ENCODE measurements around the gene U2AF1L4. TPM values are rescaled to one million over a fixed set of nuclear protein-coding genes. Genes with fewer than 3 reads are reported as not detected.

The U2AF1L4 gene
- total RNA-seq, 3 donors from 2014 or later (not counting 1 experiment from before 2014, with no cell fraction given): 63.7 to 78.2 (median 73.0) TPM

DNA sequence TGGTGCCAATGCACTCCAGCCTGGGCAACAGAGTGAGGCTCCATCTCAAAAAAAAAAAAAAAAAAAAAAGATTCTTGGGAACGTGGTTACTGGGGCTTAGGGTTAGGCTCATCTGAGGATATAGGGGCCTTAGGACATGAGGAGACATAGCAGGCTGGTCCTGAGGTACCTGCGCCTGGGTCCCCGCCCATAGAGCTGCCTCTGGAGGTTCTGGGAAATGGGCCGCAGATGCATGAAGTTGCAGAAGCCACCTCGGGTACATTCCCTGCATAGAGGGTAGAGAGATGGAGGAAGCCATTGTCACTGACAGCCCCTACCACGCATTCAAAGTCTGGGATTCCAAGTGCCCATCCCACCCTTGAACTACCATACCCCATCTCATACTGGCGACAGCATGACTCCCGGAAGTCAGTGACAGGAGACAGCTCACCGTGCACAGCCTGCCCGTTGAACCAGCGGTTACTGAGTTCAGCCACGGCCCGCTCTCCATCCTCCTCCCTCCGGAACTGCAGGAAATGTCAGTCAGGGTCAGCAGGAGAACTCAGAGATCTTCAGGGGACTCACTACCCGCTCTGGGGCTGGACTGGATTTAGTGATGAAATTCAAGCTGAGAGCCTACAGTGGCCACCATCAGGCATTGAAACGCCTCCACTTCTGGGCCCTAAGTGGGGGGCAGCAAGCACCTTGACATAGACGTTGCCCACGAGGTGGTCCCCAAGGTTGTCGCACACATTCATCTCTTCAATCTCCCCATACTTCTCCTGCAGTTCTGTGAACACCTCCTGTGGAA, 1.4 kb downstream of the U2AF1L4 start:
- Histone ChIP-seq H3K27ac (ENCODE audit: low read length) (peak overlapping the region; percentile 100), H3K4me3 (ENCODE audit: low read length) (no peak overlapping the region), H3K27me3 (ENCODE audit: control insufficient read depth, insufficient read depth, low read length) (no peaks in the 10 kb centered on the region), H3K9me3 (ENCODE audit: control insufficient read depth, insufficient read depth, low read length) (no peaks in the 10 kb centered on the region), H3K4me1 (ENCODE audit: control insufficient read depth, insufficient read depth, low read length) (peaks cover 71% of the 10 kb centered on the region), H3K36me3 (ENCODE audit: control insufficient read depth, insufficient read depth, low read length) (peaks cover 6% of the 10 kb centered on the region)
- peaks cover 48 to 61% of the 10 kb centered on the region in 2 donors for H3K4me1 Mint-ChIP-seq
- H3K9me3 Mint-ChIP-seq: no peaks in the 10 kb centered on the region
- intact Hi-C loops (cut with micrococcal nuclease): loop anchor here (2.0 to 10.0 kb wide), 2 partner anchors 95 to 161 kb away; partner anchors contain the start of genes COX6B1, HCST, NFKBID and TYROBP
- no peaks in the 10 kb centered on the region for H3K36me3 Mint-ChIP-seq
- ATAC-seq: no peak
- no peak for DNase-seq
- peak overlapping the region; percentile 99 for H3K4me3 Mint-ChIP-seq
- 93% methylated on average over 19 of the region's 19 CpGs for WGBS (ENCODE audit: insufficient coverage)
- TF ChIP-seq, protein P1, sequence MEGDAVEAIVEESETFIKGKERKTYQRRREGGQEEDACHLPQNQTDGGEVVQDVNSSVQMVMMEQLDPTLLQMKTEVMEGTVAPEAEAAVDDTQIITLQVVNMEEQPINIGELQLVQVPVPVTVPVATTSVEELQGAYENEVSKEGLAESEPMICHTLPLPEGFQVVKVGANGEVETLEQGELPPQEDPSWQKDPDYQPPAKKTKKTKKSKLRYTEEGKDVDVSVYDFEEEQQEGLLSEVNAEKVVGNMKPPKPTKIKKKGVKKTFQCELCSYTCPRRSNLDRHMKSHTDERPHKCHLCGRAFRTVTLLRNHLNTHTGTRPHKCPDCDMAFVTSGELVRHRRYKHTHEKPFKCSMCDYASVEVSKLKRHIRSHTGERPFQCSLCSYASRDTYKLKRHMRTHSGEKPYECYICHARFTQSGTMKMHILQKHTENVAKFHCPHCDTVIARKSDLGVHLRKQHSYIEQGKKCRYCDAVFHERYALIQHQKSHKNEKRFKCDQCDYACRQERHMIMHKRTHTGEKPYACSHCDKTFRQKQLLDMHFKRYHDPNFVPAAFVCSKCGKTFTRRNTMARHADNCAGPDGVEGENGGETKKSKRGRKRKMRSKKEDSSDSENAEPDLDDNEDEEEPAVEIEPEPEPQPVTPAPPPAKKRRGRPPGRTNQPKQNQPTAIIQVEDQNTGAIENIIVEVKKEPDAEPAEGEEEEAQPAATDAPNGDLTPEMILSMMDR (IDR thresholded peaks at IDR 0.05): no peak
- peak overlapping the region; percentile 96 to 99 for H3K27ac Mint-ChIP-seq
- no peaks in the 10 kb centered on the region for H3K27me3 Mint-ChIP-seq (ENCODE audit: low read depth in 2 of 2)

DNA sequence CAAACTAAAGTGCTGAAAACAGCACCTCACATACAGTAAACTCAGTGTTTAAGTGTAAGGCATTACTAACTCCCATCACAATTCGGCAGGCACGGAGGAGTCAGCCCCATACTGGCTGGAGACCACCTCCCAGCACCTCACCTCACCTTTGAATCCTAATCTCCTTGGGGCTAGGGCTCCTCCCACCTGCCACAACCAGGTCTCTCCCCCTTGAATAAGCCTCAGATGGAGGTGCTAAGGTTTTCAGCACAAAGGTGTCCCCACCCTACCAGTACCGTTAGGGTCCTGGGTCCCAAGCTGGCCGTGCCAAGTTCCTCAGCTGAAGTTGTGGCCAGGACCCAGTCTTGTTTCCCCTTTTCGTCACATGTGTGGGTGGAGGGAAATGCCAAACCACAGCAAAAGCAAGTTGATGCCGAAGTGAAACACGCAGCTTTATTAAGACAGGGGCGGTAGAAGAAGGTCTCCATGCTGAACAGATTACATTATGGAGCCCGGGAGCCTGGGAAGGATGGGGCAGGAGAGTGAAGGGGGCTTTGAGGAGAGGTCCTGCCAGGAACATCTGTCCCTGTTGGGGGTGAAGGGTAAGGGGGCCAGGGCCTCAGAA, 3.0 kb downstream of the U2AF1L4 start, which contains the start of gene IGFLR1:
Gene IGFLR1, minus strand, starts transcription at position 332 of the 604 bp plus-strand sequence. CDS start 1,272 bp downstream, outside the sequence.
- DNase-seq: peak; percentile 46 to 89
- TF ChIP-seq, protein P1 (IDR thresholded peaks at IDR 0.05): no peak
- Histone ChIP-seq H3K9me3 (ENCODE audit: control insufficient read depth, insufficient read depth, low read length) (no peaks in the 10 kb centered on the region), H3K27me3 (ENCODE audit: control insufficient read depth, insufficient read depth, low read length) (no peaks in the 10 kb centered on the region), H3K36me3 (ENCODE audit: control insufficient read depth, insufficient read depth, low read length) (peaks cover 20% of the 10 kb centered on the region), H3K4me3 (ENCODE audit: low read length) (peak within 1 kb of the TSS; percentile 52), H3K4me1 (ENCODE audit: control insufficient read depth, insufficient read depth, low read length) (peaks cover 62% of the 10 kb centered on the region), H3K27ac (ENCODE audit: low read length) (peak within 1 kb of the TSS; percentile 97)
- H3K4me1 Mint-ChIP-seq: peaks cover 37 to 57% of the 10 kb centered on the region in 2 donors
- no peak for ATAC-seq
- peak within 1 kb of the TSS; percentile 96 to 99 for H3K27ac Mint-ChIP-seq
- WGBS (ENCODE audit: insufficient coverage): 2% methylated on average over 9 of the region's 9 CpGs
- intact Hi-C loops (cut with micrococcal nuclease): loop anchor here (10.0 kb wide), 1 partner anchor 163 kb away; the partner anchor contains the start of genes HCST, NFKBID and TYROBP
- no peaks in the 10 kb centered on the region for H3K27me3 Mint-ChIP-seq (ENCODE audit: low read depth in 2 of 2)
- H3K36me3 Mint-ChIP-seq: no peaks in the 10 kb centered on the region
- peak within 1 kb of the TSS; percentile 89 for H3K4me3 Mint-ChIP-seq
- H3K9me3 Mint-ChIP-seq: no peaks in the 10 kb centered on the region

GRCh38 chr19:35741203-35741515, 4.1 kb downstream of the U2AF1L4 start:
- intact Hi-C loops (cut with micrococcal nuclease): loop anchor here (10.0 kb wide), 1 partner anchor 164 kb away; the partner anchor contains the start of genes HCST, NFKBID and TYROBP
- no peaks in the 10 kb centered on the region for H3K9me3 Mint-ChIP-seq
- 0% methylated on average over 7 of the region's 12 CpGs for WGBS (ENCODE audit: insufficient coverage)
- Histone ChIP-seq H3K27ac (ENCODE audit: low read length) (peak overlapping the region; percentile 62), H3K4me3 (ENCODE audit: low read length) (peak overlapping the region; percentile 67), H3K4me1 (ENCODE audit: control insufficient read depth, insufficient read depth, low read length) (peaks cover 57% of the 10 kb centered on the region), H3K36me3 (ENCODE audit: control insufficient read depth, insufficient read depth, low read length) (peaks cover 28% of the 10 kb centered on the region), H3K9me3 (ENCODE audit: control insufficient read depth, insufficient read depth, low read length) (no peaks in the 10 kb centered on the region), H3K27me3 (ENCODE audit: control insufficient read depth, insufficient read depth, low read length) (no peaks in the 10 kb centered on the region)
- no peaks in the 10 kb centered on the region for H3K36me3 Mint-ChIP-seq
- peaks cover 34 to 55% of the 10 kb centered on the region in 2 donors for H3K4me1 Mint-ChIP-seq
- ATAC-seq (no peak), DNase-seq (peak in 1 of 2 donors; percentile 62)
- no peaks in the 10 kb centered on the region for H3K27me3 Mint-ChIP-seq (ENCODE audit: low read depth in 2 of 2)
- peak overlapping the region; percentile 94 for H3K4me3 Mint-ChIP-seq
- H3K27ac Mint-ChIP-seq: peak overlapping the region; percentile 96 to 99
- TF ChIP-seq, protein P1 (IDR thresholded peaks at IDR 0.05): peak; percentile 13

Data from natural killer cell (primary cell).